Ovary (tissue), 10 donors: ENCODE results near the gene ATXN3. TPM values are rescaled to one million over a fixed set of nuclear protein-coding genes. Genes with fewer than 3 reads are reported as not detected.

ENCODE experiments used
- DNase-seq, 5 donors: peaks; one replicate each; pipeline ENCODE4 v3.0.0-alpha.2; 2019 to 2020
- H3K27ac ChIP-seq, 2 donors: fragments of 200-600 bp; one replicate each; pipeline versions ENCODE4 v1.5.1 to v1.8.0; 2019 to 2022
- H3K27me3 ChIP-seq: fragments of 200-600 bp; one replicate; pipeline ENCODE4 v1.8.0; 2022
- H3K36me3 ChIP-seq: fragments of 200-600 bp; sonication (generic); one replicate; pipeline ENCODE4 v1.5.1; 2019
- H3K4me1 ChIP-seq: one replicate; pipeline ENCODE4 v1.8.1; 2013; ENCODE audit warnings: mild to moderate bottlenecking, moderate library complexity; ENCODE audit not compliant: insufficient read depth
- H3K4me3 ChIP-seq: fragments of 200-600 bp; sonication (generic); one replicate; pipeline ENCODE4 v1.5.1; 2017
- H3K9me3 ChIP-seq, 2 donors: fragments of 200-600 bp in 1 of 2; sonication (generic) in 1 of 2; one replicate each; pipeline versions ENCODE4 v1.5.1 to v1.8.1; 2013 to 2019; ENCODE audit warnings: mild to moderate bottlenecking in 1 of 2, moderate library complexity in 1 of 2
- CTCF ChIP-seq, 3 donors: fragments of 450-650 bp in 2 of 3; fragments of 200-600 bp in 1 of 3; IDR thresholded peaks; one replicate each; pipeline versions ENCODE4 v1.5.1 to v1.8.0; 2016 to 2022; ENCODE audit warnings: antibody characterized with exemption in 3 of 3, mild to moderate bottlenecking in 1 of 3
- EP300 ChIP-seq: sonication (generic); formaldehyde crosslinking; IDR thresholded peaks from one replicate; pipeline ENCODE4 v1.6.1; 2017; ENCODE audit warnings: antibody characterized with exemption
- POLR2A ChIP-seq: fragments of 450-650 bp; IDR thresholded peaks from one replicate; pipeline ENCODE4 v1.6.1; 2017; ENCODE audit warnings: antibody characterized with exemption, mild to moderate bottlenecking, moderate library complexity
- WGBS, 3 donors: extraction: QIAGEN DNeasy Blood & Tissue Kit in 1 of 3; methylation state at CpG; one replicate each; pipeline versions ENCODE4 v1.1.5 to v1.1.7; 2013 to 2017; 5-methylcytosine and 5-hydroxymethylcytosine counted together
- intact Hi-C, 4 donors: fragments of 100-400 bp; cut with DNase I; formaldehyde crosslinking; loops; one replicate each; pipeline versions ENCODE4 v1.11.0 to v1.15.1; 2022 to 2023
- long read RNA-seq, 3 donors: library from polyadenylated mRNA in 2 of 3; unstranded in 2 of 3; transcript quantifications; one replicate each; pipeline ENCODE4 v2.0.0 and lab custom pipeline, GENCODE V29; 2021 to 2026
- polyA plus RNA-seq, 2 donors: library from polyadenylated mRNA; stranded (reverse); fragments of 200-250 nt in 1 of 2; fragments of 350-450 nt in 1 of 2; fragmentation: Illumina TruSeq in 1 of 2; extraction: RNeasy Lipid Tissue Mini Kit (QIAGEN cat#74804) in 1 of 2; gene quantifications; one replicate each; pipeline ENCODE4 v1.2.3, GENCODE V29; 2013 to 2014
- total RNA-seq, 7 donors: library from RNA; depleted of rRNA in 2 of 7; stranded (reverse); fragments of >200 nt in 2 of 7; fragmentation: NEBNext Ultra II Directional in 3 of 7; extraction: Animal tissue kit (Norgen Biotek cat#: 25700) in 3 of 7; gene quantifications; one replicate each; pipeline versions ENCODE4 v1.1.0 to v1.2.4, GENCODE V29; 2016 to 2023
- donor health status: DM: no; HTN: no; CAD: no; lungs with moderate emphysema.
- donor health status: DM: no; HTN: no; CAD: no.
- donor health status: Bipolar disorder and iron deficiency.
- donor health status: DM: yes; HTN: yes; CAD: no.
- donor health status: DM: no; HTN: no; CAD: no.
- donor health status: DM: yes; HTN: yes; CAD: no.

ATXN3 gene
- total RNA-seq (10 to 100 TPM; 24.8 to 35.8 (median 30.5) TPM), polyA plus RNA-seq (10 to 100 TPM; 11.9 to 28.8 TPM)
- long read RNA-seq, donor 1, full-length matches to known transcripts: 9 of 19 reads
- long read RNA-seq, donor 1, partial matches to known transcripts: 0 of 19 reads
- long read RNA-seq, donor 1, other reads (novel, unspliced or antisense): 10 of 19 reads
- long read RNA-seq, donor 2, full-length matches to known transcripts: 12 of 12 reads
- long read RNA-seq, donor 2, partial matches to known transcripts: 0 of 12 reads
- long read RNA-seq, donor 2, other reads (novel, unspliced or antisense): 0 of 12 reads
- long read RNA-seq, donor 3, full-length matches to known transcripts: 1 of 7 reads
- long read RNA-seq, donor 3, partial matches to known transcripts: 0 of 7 reads
- long read RNA-seq, donor 3, other reads (novel, unspliced or antisense): 6 of 7 reads

- Histone ChIP-seq H3K4me1 (peaks cover 17% of the 10 kb centered on the region), H3K27ac (peak within 1 kb of the TSS; percentile 95 to 97), H3K9me3 (no peaks in the 10 kb centered on the region), H3K27me3 (no peaks in the 10 kb centered on the region), H3K4me3 (peak within 1 kb of the TSS; percentile 94), H3K36me3 (no peaks in the 10 kb centered on the region)
- peak; percentile 50 for TF ChIP-seq POLR2A
- TF ChIP-seq CTCF (IDR thresholded peaks at IDR 0.05): peak; percentile 59 to 81 (median 78)
- TF ChIP-seq EP300: no peak
- intact Hi-C loops: loop anchor here in 1 of 4 donors (10.0 kb wide), 1 partner anchor 592 kb away; the partner anchor contains the start of gene PPP4R3A
- 0 to 1% (median 1%) methylated on average over 54 to 66 of the region's 66 CpGs for WGBS, 3 donors
- DNase-seq: peak; percentile 94 to 98 (median 97)
Observed at GRCh38 chr14:92106143-92106926, at the start of gene ATXN3. ATXN3 (minus strand) TSS chr14:92106582; CDS start chr14:92106552, 30 bp downstream.

- TF ChIP-seq EP300 (no peak), POLR2A (no peak), CTCF (IDR thresholded peaks at IDR 0.05) (no peak)
- no peaks in the 10 kb centered on the region for H3K9me3 ChIP-seq
- WGBS, 3 donors: 30 to 39% (median 32%) methylated on average over 3 of the region's 3 CpGs
- H3K4me3 ChIP-seq: no peak overlapping the region
- intact Hi-C loops: loop anchor here in 1 of 4 donors (5.0 kb wide), 1 partner anchor 303 kb away; no protein-coding TSS in a partner anchor
- no peaks in the 10 kb centered on the region for H3K27me3 ChIP-seq
- H3K27ac ChIP-seq: no peak overlapping the region
- no peaks in the 10 kb centered on the region for H3K36me3 ChIP-seq
- peaks cover 4% of the 10 kb centered on the region for H3K4me1 ChIP-seq
- no peak for DNase-seq
Observed at GRCh38 chr14:92154283-92154942, 48.0 kb upstream of the ATXN3 start.

GRCh38 chr14:92153581-92153980 lies 47.2 kb upstream of the ATXN3 start:
- no peaks in the 10 kb centered on the region for H3K36me3 ChIP-seq
- intact Hi-C loops: loop anchor here in 1 of 4 donors (5.0 kb wide), 1 partner anchor 304 kb away; no protein-coding TSS in a partner anchor
- no peak overlapping the region for H3K4me3 ChIP-seq
- DNase-seq: no peak
- no peaks in the 10 kb centered on the region for H3K27me3 ChIP-seq
- TF ChIP-seq CTCF (IDR thresholded peaks at IDR 0.05) (no peak), EP300 (no peak), POLR2A (no peak)
- H3K27ac ChIP-seq: no peak overlapping the region
- H3K9me3 ChIP-seq: no peaks in the 10 kb centered on the region
- 92 to 100% (median 97%) methylated on average over 1 of the region's 1 CpG for WGBS, 3 donors
- H3K4me1 ChIP-seq: peaks cover 4% of the 10 kb centered on the region

GRCh38 chr14:92144708-92145107 lies 38.3 kb upstream of the ATXN3 start:
- H3K9me3 ChIP-seq: no peaks in the 10 kb centered on the region
- no peaks in the 10 kb centered on the region for H3K4me1 ChIP-seq
- H3K36me3 ChIP-seq: no peaks in the 10 kb centered on the region
- no peak for TF ChIP-seq EP300
- TF ChIP-seq POLR2A: no peak
- TF ChIP-seq CTCF (IDR thresholded peaks at IDR 0.05): no peak
- H3K4me3 ChIP-seq: no peak overlapping the region
- no peaks in the 10 kb centered on the region for H3K27me3 ChIP-seq
- intact Hi-C loops: no loop called here
- no peak for DNase-seq
- H3K27ac ChIP-seq: no peak overlapping the region
- WGBS, 3 donors: 74 to 85% (median 85%) methylated on average over 2 of the region's 2 CpGs
